ENCODE measurements around the gene OLFML2A.
"Not testable (repeated sequence)": the region's sequence is repeated elsewhere in the genome, so short reads cannot be mapped to it uniquely, and the experiment has no call there.

OLFML2A gene

DNA sequence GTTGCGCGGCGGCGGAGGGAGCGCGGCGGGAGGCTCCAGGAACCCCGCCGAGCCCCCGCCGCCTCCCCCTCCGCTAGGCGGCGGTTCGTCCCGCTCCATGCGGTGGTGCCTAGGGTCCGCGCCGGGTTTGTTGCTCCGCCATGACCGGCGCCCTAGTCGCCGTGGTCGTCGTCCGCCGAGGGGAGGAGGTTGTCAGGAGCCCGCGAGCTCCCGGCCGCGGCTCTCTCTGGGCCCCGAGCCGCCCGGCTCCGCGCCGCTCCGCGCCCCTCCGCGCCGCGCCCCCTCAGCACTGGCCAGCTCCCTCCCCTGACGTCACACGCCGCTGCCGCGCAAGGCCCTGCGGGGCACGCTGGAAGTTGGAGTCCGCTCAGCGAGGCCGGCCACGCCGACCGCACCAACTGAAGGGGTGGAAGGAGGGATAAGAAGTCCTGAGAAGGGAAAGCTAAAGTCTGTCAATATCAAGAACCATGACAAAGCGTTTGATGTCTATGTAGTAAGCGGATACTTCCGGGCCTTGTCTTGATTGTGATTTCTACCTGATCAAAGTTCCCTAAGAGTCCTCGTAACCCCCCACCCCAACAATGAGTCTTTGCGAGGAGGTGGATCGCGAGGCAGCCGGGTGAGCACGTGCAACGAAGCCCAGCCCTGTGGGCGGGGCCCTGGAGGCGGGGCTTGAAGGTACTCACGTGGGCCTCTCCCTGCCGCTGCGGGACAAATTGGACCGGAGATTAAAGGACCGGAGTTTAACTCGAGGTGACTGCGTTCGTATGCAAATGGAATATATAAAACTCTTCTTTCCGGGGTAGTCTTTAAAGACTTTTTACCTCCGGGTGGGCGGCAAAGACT, 5.7 kb upstream of the OLFML2A start, which contains the start of gene NR6A1:
TSS of gene NR6A1 (minus strand) at position 291 of the 846 bp plus-strand sequence.
- Histone ChIP-seq H3K4me3 (ENCODE audit: low read length) (peak within 1 kb of the TSS; percentile 86), H3K27me3 (ENCODE audit: control insufficient read depth, insufficient read depth, low read length) (peaks cover 36% of the 10 kb centered on the region), H3K9ac (ENCODE audit: low read length) (peak within 1 kb of the TSS; percentile 62), H3K36me3 (ENCODE audit: control insufficient read depth, insufficient read depth, low read length) (no peaks in the 10 kb centered on the region), H3K9me3 (ENCODE audit: control insufficient read depth, low read length) (no peaks in the 10 kb centered on the region), H3K4me1 (ENCODE audit: control insufficient read depth, insufficient read depth, low read length) (peaks cover 7% of the 10 kb centered on the region)

DNA sequence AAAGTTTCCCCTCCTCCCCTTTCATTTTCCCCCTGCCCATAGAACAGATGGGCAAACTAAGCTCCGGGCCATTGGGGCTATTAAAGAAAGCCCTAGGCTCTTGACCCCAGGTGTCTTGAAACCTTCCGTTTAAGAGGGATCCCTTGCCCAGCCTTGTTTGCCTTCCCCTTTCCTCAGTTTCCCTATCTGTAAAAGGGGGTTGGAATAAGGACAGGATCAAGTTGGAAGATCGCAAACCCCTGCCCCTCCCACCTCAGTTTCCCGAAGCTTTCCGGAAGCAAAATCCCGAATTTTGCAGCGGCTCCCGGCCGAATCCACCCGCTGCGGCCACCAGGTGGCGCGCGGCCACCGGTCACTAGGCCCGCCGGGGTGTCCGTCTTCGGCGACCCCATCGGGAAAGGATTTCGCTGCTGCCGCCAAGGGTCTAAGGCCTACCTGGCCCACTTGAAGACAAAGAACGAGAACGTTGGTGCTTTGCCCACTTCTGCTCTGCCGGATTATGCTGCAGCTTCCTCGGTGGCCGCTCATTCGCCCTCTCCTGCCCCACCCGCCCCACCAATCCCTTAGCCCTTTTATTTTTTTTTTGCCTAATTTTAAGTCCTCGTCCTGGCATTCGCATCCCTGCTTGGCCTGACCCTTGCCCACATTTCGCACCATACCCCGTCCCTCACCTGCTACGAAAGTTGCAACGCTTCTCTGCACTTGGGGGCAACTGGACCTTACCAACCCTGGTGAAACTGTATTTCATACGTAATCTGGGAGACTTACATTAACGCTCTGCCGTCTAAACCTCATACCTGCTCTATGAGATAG, 4.9 kb upstream of the OLFML2A start:
- Histone ChIP-seq H3K4me3 (ENCODE audit: low read length) (peak overlapping the region; percentile 86), H3K27me3 (ENCODE audit: control insufficient read depth, insufficient read depth, low read length) (peaks cover 42% of the 10 kb centered on the region), H3K4me1 (ENCODE audit: control insufficient read depth, insufficient read depth, low read length) (peaks cover 11% of the 10 kb centered on the region), H3K9ac (ENCODE audit: low read length) (peak overlapping the region; percentile 62), H3K36me3 (ENCODE audit: control insufficient read depth, insufficient read depth, low read length) (no peaks in the 10 kb centered on the region), H3K9me3 (ENCODE audit: control insufficient read depth, low read length) (no peaks in the 10 kb centered on the region)

DNA sequence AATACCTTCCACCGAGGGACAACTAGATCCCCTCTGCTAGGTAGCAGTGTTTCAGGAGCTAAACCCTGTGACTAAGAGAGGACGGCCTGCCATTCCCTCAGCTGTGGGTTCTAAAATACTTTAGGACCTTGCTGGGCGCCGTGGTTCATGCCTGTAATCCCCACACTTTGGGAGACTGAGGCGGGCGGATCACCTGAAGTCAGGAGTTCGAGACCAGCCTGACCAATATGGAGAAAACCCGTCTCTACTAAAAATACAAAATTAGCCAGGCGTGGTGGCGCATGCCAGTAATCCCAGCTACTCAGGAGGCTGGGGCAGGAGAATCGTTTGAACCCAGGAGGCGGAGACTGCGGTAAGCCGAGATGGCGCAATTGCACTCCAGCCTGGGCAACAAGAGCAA, 4.1 kb upstream of the OLFML2A start:
- peaks cover 11% of the 10 kb centered on the region for H3K4me1 ChIP-seq (ENCODE audit: control insufficient read depth, insufficient read depth, low read length)
- H3K9ac ChIP-seq (ENCODE audit: low read length): not testable (repeated sequence)

DNA sequence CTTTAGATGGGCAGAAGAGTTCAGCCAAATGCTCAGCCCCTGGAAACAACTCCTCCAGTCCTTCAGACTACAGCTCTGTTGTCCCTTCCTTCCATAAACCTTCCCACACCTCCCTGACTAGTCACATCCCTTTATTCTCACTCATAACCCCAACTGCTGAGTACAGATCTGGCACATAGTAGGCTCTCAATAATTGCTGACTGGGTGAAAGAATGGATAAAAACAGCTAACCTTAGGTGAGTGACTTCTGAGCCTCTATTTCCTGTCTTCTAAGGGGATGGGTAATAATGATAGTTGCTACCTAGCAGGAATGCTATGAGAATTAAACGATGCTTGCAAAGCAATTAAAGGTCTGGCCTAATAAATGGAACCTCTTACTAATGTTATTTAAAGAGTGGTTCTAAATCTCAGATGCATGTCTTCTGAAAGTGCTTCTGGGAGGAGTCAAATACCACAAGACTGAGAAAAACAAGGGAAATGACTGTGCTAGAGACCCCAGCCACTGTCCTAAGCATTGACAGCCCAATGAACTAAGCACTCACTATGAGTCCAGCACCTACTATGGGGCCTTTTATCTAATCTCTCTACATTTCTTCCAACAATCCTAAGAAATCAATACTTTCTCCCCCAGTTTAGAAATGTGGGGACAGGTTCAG, 3.3 kb upstream of the OLFML2A start:
- peaks cover 11% of the 10 kb centered on the region for H3K4me1 ChIP-seq (ENCODE audit: control insufficient read depth, insufficient read depth, low read length)
- H3K4me3 ChIP-seq (ENCODE audit: low read length): no peak overlapping the region
- H3K9me3 ChIP-seq (ENCODE audit: control insufficient read depth, low read length): no peaks in the 10 kb centered on the region
- no peaks in the 10 kb centered on the region for H3K36me3 ChIP-seq (ENCODE audit: control insufficient read depth, insufficient read depth, low read length)
- no peak overlapping the region for H3K9ac ChIP-seq (ENCODE audit: low read length)
- peaks cover 42% of the 10 kb centered on the region for H3K27me3 ChIP-seq (ENCODE audit: control insufficient read depth, insufficient read depth, low read length)

More for the DNA sequence above, 4.1 kb upstream of the OLFML2A start:
- H3K36me3 ChIP-seq (ENCODE audit: control insufficient read depth, insufficient read depth, low read length); H3K9me3 ChIP-seq (ENCODE audit: control insufficient read depth, low read length); H3K4me3 ChIP-seq (ENCODE audit: low read length): not testable (repeated sequence)
- H3K27me3 ChIP-seq (ENCODE audit: control insufficient read depth, insufficient read depth, low read length): peaks cover 49% of the 10 kb centered on the region

DNA sequence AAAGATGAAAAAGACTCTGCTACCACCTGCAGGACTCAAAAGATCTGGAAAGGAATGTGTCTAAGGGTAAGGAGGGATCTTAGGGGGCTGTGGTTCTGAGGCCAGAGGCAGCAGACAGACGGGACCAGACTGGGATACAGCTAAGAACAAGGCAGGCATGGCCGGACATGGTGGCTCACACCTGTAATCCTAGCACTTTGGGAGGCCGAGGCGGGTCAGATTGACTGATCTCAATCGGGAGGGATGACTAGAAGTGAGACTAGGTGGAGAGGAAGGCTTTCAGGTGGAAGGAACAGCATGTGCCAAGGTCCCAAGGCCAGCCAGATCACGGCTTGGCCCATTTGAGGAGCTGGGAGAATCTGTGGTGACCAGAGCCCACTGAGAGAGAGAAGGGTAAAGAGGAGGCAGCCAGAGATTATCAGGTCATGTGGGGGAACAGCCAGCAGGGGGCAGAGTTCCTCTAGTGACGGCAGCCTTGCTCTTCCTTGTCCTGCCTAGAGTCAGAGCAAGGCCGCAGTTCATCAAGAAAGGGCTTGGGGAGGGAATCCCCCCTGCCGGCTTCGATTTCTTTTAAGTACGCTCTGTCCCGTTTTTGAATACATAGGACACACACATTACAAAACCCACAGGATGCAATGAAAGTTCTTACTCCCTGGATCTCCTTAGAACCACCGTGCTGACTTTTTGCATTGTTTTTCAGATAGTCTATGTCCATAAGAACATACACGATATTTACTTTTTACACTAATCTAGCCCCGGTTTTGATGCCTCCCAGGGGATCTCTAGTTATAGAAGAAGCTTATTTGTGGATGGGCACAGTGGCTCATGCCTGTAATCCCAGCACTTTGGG, 2.6 kb upstream of the OLFML2A start:
- no peaks in the 10 kb centered on the region for H3K36me3 ChIP-seq (ENCODE audit: control insufficient read depth, insufficient read depth, low read length)
- H3K27me3 ChIP-seq (ENCODE audit: control insufficient read depth, insufficient read depth, low read length): peaks cover 41% of the 10 kb centered on the region
- no peaks in the 10 kb centered on the region for H3K9me3 ChIP-seq (ENCODE audit: control insufficient read depth, low read length)
- peaks cover 10% of the 10 kb centered on the region for H3K4me1 ChIP-seq (ENCODE audit: control insufficient read depth, insufficient read depth, low read length)
- no peak overlapping the region for H3K4me3 ChIP-seq (ENCODE audit: low read length)
- no peak overlapping the region for H3K9ac ChIP-seq (ENCODE audit: low read length)

DNA sequence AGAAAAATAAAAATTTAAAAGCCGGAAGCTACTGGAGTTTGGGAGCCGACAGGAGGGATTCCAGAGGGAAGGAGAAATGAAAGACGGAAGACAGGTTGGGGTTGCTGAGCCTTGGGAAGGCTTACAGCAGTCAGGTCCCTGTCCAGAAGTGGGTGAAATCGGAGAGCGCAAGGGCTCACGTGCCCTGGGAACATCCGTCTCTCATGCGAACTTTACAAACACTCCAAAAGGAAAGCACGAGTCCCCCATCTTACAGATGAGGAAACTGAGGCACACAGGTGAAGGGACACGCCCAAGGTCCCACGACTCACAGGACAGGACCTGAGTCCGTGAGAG, 347 bp upstream of the OLFML2A start:
- peaks cover 34% of the 10 kb centered on the region for H3K27me3 ChIP-seq (ENCODE audit: control insufficient read depth, insufficient read depth, low read length)
- no peaks in the 10 kb centered on the region for H3K36me3 ChIP-seq (ENCODE audit: control insufficient read depth, insufficient read depth, low read length)
- H3K4me3 ChIP-seq (ENCODE audit: low read length): no peak overlapping the region
- H3K9me3 ChIP-seq (ENCODE audit: control insufficient read depth, low read length): no peaks in the 10 kb centered on the region
- H3K4me1 ChIP-seq (ENCODE audit: control insufficient read depth, insufficient read depth, low read length): peaks cover 4% of the 10 kb centered on the region
- peak overlapping the region; percentile 18 for H3K9ac ChIP-seq (ENCODE audit: low read length)

DNA sequence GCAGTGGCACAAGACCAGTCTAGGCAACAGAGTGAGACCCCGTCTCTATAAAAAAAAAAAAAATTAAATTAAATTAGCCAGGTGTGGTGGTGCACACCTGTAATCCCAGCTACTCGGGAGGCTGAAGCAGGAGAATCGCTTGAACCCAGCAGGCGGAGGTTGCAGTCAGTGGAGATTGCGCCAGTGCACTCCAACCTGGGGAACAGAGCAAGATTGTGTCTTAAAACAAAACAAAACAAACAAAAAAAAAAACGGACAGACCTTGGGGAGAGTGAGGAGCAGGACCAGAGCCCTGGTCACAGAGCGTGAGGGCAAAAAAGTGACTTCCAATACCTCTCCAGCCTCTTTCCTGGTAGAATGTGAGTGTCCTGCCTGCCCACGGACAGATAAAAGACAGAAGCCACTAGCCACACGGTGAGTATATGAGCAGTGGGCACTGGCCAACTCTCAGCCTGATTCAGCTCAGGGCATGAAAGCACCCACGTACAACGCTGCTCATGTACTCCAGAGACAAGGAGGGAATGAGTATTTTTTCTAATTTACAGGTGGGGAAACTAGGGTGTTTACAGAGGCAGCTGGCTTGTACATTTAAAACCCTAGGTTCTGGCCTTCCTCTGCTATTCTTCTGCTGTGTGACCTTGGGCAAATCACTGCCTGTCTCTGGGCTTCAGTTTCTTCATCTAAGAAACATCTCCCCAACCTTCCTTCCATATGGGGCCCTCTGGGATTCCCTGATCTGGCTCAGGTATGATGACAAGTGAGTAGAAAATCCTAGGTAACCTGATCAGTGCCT, 1.8 kb downstream of the OLFML2A start:
- Histone ChIP-seq H3K9ac (ENCODE audit: low read length) (no peak overlapping the region), H3K4me3 (ENCODE audit: low read length) (no peak overlapping the region), H3K4me1 (ENCODE audit: control insufficient read depth, insufficient read depth, low read length) (peaks cover 4% of the 10 kb centered on the region), H3K27me3 (ENCODE audit: control insufficient read depth, insufficient read depth, low read length) (peaks cover 34% of the 10 kb centered on the region), H3K9me3 (ENCODE audit: control insufficient read depth, low read length) (no peaks in the 10 kb centered on the region), H3K36me3 (ENCODE audit: control insufficient read depth, insufficient read depth, low read length) (no peaks in the 10 kb centered on the region)

DNA sequence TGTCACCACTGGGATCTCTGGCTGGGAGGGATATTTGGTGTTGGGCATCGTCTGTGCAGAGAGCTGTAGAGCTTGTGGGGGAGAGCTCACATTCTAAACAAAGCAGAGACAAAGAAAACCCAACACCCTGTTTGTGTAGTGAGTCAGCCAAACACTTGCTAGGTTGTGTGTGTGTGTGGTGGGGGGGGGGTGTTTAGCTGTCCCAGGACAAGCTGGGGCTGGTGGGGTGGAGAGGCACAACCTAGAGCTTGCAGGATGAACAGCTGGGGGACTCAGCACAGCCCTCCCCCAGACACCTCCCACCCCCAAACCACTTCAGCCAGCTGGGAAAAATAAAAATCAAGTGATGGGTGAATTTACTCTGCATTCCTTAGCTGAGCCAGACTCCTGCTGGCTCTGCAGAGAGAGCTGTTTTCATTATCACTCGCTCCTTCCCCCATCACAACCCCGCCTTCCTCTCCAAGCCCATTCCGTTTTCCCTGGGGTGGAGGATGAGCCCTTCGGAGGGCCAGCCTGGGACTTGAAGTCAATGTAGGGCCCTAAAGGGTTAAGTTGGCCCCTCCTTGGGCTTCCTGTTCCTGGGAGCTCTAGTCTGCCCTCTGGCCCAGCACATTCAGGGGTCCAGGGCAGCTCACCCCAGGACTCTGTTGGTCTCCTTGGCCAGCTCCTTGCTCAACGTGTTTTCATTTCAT, 2.6 kb downstream of the OLFML2A start:
- H3K4me1 ChIP-seq (ENCODE audit: control insufficient read depth, insufficient read depth, low read length): peaks cover 4% of the 10 kb centered on the region
- no peaks in the 10 kb centered on the region for H3K9me3 ChIP-seq (ENCODE audit: control insufficient read depth, low read length)
- no peak overlapping the region for H3K9ac ChIP-seq (ENCODE audit: low read length)
- H3K27me3 ChIP-seq (ENCODE audit: control insufficient read depth, insufficient read depth, low read length): peaks cover 34% of the 10 kb centered on the region
- no peaks in the 10 kb centered on the region for H3K36me3 ChIP-seq (ENCODE audit: control insufficient read depth, insufficient read depth, low read length)
- H3K4me3 ChIP-seq (ENCODE audit: low read length): no peak overlapping the region

DNA sequence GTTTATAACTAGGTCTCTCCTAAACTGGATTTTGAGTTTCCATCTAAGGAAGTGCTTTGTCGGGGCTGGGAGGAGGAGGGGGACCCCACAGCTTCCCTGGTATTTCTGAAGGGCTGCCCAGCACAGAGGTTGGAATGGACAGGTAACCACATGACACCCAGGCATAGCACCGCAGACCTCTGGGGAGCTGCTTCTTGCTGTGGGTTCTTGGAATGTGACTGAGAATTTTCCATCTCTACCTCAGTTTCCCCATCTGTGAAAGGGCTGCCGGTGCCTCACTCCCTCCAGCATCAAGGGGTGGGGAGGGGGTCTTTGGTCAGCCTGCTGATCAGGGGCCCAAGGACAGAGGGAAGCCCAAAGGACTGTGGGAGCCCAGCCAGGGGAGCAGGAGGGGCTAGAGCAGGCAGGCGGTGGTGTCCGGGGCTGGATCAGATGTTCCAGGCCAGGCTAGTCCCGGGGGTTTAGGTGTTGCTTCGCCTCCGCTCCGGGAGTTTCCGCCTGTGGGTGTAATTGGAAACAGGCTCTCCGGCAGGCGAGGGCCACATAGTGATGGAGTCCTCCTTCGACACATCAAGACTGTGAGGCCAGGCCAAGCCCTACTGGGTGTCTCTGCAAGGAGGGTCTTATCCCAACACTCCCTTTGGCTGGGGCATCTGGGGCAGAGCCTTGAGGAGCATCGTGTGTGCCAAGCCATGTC, 3.3 kb downstream of the OLFML2A start:
- no peak overlapping the region for H3K9ac ChIP-seq (ENCODE audit: low read length)
- H3K4me1 ChIP-seq (ENCODE audit: control insufficient read depth, insufficient read depth, low read length): peaks cover 4% of the 10 kb centered on the region
- H3K27me3 ChIP-seq (ENCODE audit: control insufficient read depth, insufficient read depth, low read length): peaks cover 34% of the 10 kb centered on the region
- no peak overlapping the region for H3K4me3 ChIP-seq (ENCODE audit: low read length)
- H3K36me3 ChIP-seq (ENCODE audit: control insufficient read depth, insufficient read depth, low read length): no peaks in the 10 kb centered on the region
- H3K9me3 ChIP-seq (ENCODE audit: control insufficient read depth, low read length): no peaks in the 10 kb centered on the region

DNA sequence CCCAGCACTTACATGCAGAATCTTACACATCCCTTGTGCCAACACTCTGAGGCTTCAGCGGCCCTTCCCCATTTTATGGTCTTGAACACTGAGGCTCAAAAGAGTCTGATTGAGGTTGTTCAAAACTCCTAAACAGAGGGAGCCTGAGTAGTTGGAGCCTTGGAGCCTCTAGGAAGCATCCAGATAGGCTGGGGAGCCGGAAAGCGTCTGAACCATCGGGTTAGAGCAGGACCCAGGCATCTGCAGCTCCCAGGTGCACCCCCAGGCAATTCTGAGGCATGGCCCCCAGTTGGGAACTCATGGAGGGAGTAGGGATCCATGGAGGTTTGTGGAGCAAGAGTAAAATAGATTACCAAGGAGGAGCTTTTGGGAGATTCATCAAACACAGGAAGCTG, 3.8 kb downstream of the OLFML2A start:
- H3K4me3 ChIP-seq (ENCODE audit: low read length): no peak overlapping the region
- H3K9me3 ChIP-seq (ENCODE audit: control insufficient read depth, low read length): no peaks in the 10 kb centered on the region
- H3K36me3 ChIP-seq (ENCODE audit: control insufficient read depth, insufficient read depth, low read length): no peaks in the 10 kb centered on the region
- peaks cover 31% of the 10 kb centered on the region for H3K27me3 ChIP-seq (ENCODE audit: control insufficient read depth, insufficient read depth, low read length)
- H3K4me1 ChIP-seq (ENCODE audit: control insufficient read depth, insufficient read depth, low read length): peaks cover 4% of the 10 kb centered on the region
- no peak overlapping the region for H3K9ac ChIP-seq (ENCODE audit: low read length)

All from mucosa of stomach (tissue), 1 donor.